GM18502 (cell line): ENCODE results near the gene TSC2.

Experiments used
- ATAC-seq: cut with Tn5 transposase; IDR thresholded peaks from one replicate; pipeline ENCODE4 v1.9.1; 2021; ENCODE audit warnings: mild to moderate bottlenecking; ENCODE audit not compliant: unreplicated experiment, poor library complexity

Gene TSC2

DNA sequence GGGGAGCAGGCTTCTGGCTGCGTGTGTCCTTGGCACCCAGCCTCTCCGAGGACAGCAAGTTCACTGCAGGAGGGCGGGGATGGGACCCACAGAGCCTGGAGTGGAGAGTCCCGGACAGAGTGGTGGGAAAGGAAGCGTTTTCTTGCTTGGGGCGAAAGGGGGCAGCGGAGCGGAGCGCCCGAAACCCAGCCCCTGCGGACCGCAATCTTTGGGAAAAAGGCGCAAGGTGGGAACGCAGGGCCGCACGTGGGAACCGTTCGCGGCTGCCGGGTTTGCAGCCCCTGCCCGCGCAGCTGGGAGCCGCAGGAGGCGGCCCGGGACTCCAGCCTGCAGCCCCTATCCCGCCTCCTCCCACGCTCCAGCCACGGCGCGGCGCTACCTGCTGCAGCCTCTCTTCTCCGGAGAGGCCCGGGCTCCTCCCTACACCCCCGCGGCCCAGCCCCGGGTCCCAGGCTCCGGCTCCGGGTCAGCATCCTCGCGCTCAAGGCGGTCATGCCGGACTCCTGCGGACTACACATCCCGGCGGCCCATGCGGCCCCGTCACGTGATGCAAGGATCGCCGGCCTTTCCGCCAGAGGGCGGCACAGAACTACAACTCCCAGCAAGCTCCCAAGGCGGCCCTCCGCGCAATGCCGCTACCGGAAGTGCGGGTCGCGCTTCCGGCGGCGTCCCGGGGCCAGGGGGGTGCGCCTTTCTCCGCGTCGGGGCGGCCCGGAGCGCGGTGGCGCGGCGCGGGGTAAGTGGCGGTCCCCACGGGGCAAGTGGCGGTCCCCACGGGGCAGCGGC, at the start of gene TSC2, which contains the start of gene NTHL1:
TSC2 (plus strand) TSS at position 656 of the 786 bp plus-strand sequence. CDS start 631 bp downstream, outside the sequence.
NTHL1 (minus strand) TSS at position 505 of the 786 bp plus-strand sequence; CDS start at position 494, 11 bp downstream.
- ATAC-seq = peak; percentile 85

DNA sequence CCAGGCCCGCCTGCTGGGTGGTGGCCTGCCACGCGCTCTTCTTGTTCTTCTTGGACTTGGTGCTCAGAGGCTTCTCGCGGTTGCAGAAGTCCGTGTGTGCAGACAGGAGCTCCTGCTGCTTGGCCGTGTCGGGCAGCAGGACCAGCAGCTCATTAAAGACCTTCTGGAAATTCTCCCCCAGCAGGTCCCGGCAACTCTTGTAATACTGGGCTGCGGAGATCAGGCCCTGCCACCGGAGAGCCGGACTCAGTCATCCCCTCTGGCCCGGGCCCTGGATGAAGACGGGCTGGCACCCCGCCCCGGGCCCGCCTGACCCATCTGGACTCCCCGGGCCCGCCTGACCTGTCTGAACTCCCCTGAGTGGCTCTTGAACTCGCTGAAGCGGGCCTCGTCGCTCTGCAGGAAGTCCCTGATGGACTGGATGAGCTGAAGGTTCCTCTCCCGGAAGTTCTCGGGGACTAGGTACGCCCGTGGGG, 49.4 kb upstream of the TSC2 start:
- no peak for ATAC-seq

DNA sequence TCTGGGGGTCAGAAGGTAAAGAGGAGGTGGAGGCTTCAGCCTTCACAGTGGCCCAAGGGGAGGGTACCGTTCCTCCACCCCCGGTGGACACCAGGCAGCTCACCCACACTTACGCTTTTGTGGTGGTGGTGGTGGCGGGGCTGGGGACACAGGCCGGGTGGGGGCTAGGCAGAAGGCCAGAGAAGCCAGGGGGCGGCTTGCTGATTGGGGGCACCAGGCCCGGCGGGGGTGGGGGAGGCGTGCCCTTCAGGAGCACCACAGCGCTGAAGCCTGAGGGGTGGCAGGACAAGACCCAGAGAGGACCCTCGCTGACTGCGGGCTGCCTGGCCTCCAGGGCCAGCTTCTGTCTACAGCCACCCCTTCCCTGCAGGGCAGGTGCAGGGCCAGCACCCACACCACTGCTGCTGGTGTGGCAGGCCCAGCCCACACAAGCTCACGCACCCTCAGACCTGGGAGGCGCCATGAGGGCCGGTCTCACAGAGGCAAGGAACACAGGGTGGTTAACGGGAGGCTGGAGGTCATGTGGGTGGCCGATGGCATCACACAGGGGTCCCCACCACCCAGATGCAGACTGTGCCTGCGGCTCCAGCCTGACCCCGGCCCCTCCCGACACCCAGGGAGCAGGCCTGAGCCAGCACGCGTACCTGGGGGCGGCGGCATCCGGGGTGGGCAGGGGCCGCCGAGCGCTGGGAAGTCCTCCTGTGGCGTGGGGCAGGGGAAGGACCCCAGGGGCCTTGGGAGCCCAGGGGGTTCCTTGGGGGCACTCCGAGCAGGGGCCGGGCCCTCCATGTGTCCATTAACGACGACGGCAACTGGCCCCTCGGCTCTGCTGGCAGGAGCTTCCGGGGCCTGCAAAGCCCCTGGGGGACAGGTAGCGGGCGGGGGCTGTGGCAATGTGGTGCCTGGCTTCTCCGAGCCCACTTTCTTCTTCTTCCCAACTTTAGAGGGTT, 48.7 kb upstream of the TSC2 start:
- ATAC-seq = no peak

DNA sequence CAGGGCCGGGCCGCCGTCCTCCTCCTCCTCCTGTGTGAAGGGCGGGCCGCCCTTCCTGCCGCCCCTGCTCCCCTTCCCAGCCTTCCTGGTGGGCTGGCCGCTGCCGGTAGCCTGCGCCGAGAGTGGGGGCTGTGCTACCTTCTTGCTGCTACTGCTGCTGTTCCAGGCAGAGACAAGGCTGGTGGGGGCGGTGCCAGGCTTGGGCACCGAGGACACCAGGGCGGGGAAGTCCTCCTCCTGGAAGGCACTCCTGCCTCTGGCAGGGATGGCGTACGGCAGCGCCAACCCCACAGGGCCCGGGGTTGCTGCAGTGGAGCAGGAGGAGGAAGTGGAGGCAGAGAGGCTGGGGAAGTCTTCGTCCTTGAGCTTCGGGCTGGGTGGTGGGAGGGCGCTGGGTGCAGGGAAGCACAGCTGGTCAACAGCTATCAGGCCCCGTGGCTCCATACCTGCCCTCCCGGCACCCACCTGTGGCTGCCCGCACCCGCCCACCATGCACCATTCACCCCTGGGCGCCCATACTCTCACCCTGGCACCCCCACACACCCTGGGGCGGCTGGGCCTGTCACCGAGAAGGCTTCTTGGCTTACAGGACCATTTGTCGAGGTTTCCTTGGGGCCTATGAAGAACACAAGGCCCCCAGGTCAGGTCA, 47.8 kb upstream of the TSC2 start:
- no peak for ATAC-seq

DNA sequence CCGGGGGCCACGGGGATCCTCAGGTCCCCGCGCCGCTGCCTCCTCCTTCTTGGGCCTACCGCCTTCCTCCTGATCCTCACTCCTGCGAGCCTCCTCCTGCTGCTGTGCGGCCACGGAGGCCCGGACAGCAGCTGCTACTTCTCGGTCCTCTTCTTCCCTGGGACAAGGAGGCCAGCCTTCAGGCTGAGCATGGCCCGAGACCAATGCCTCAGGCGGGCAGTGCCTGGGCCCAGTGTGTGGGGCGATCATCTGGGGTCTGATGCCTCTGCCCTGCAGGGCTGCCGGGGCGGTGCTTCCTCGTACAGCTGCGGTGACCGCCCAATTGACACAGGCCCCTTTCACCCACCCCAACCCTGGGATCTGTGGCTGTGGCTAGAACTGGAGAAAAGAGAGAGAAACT, 46.8 kb upstream of the TSC2 start:
- no peak for ATAC-seq

DNA sequence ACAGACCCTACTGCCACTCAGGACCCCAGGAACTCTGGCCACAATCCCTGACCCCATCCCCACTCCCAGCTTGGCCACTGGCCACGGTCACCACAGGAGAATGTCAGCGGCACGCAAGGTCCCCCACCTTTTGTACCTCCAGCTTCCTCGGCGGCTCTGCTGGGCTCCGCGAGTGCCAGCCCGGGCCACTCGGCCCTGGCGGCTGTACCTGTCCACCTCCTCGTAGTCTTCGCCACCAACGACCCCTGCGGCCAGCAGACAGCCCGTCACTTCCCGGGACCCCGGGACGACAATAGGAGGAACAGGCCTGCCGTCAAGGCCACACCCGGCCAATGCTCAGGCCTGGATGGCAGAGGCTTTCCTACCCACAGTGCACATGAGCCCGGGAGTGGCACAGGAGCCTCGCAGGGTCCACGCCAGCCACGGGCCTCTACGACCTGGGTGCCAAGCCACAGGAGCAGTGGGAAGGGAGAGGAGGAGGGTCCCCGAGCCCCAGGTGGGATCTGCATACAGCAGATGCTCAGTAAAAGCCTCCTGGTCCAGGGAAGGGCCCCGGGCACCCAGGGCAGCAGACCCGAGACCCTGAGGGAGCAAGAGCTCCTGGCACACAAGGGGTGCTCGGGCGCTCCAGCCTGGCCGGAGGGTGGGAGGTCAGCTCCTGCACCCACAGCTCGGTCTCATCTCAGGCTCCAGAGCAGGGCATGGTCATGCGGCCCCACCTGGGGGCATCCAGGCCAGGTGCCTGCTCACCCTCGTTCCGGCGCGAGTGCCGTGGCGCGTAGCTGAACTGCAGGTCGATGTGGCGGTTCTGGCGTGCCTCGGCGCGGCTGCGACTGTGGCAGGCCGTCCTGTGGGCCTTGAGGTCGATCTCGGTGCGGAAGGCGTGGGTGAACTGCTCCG, 46.1 kb upstream of the TSC2 start:
- no peak for ATAC-seq

DNA sequence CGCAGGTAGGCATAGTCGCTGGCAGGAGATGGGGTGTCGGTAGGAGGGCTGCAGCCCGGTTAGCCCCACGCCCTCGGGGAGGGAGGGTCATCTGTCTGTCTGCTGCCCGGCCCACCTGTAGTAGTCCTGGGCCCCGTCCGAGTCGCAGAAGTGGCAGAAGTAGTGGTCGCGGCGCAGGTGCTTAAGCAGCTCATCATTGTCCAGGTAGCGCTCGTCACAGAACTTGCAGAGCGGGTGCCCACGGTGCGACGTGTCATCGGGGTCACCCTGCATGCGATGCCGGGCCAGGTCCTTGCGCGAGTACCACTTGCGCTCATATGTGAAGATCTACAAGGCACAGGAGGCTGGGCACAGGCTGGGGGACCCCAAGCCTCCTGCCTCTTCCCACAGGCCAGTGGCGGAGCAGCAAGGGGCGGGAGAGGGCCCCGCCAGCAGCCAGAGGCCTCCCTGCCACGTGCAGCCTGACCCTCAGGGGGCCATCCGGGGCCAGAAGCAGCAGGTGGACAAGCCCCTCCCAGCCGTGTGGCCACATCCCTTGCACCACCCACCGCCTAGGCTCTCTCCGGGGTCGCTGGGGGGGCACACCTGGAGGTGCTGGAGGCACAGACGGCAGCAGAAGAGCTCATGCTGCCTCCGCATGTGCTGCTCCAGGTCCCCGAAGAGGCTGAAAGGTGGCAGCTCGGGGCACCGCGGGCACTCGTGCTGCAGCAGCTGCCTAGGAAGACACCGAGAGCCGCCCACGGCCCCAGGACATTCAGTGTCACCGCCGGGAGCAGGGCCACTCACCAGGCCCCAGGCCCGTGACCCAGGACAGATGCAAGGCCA, 45.2 kb upstream of the TSC2 start:
- no peak for ATAC-seq

DNA sequence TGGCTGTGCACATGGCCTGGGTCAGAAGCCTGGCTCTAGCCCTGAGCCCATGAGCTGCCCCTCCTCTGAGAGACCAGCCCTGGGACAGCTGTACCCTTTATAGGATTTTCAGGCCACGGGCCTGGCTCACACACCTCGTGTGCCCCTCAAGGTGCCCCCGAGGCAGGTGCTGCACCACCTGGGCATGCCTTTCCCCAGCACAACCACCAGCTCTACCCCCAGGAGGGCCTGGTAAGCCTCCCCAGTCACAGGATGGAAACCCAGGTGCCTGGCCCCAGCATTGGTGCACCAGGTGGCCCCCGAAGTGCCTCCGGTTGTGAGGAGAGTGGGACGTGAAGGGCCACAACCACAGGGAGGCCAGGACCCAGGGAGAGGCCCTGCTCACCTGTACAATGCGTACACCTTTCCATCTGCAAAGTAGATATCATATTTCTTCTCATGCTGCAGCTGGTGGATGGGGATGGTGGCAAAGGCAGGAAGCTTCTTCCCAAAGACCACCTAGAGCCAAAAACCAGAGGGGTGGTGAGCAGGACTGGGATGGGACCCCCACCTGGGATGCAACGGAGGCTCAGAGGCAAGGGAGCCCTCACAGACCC, 44.5 kb upstream of the TSC2 start:
- ATAC-seq = no peak

DNA sequence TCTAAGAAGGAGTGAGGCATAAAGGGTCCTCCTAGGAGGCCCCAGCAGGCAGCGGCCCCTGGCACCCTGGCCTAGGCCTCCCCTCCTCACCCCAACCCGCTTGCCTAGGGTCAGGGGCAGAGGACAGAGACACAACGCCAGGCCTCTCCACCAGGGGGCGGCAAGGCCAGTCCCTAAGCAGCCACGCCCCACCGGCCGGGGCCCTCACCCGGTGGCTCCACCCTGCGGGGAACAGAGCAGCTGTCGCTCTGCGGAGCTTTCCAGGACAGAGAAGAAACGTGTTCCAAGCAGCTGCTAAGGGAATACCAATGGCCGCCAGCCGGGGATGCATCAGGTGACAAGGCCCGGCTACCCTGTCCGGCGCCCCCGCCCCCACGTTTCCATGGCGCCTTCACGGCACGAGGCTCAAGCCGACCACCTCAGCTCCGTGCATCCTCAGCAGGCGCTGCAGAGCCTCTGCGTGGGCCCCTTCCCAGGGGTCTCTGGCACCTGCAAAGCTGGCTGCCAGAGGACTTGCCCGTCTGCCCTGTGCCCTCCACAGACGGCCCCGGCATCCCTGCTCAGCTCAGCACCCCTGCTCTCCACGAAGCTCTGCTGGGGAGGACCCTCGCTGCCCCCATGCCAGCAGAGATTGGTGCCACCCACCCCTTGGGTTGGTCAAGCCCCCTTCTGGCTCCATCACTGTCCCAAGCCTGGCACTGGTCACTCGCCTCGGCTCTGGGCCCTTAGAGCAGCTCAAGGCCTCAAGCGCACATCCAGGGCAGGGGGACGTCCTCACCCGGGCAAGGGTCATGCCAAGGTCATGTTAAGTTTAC, 43.8 kb upstream of the TSC2 start:
- ATAC-seq = peak; percentile 66

DNA sequence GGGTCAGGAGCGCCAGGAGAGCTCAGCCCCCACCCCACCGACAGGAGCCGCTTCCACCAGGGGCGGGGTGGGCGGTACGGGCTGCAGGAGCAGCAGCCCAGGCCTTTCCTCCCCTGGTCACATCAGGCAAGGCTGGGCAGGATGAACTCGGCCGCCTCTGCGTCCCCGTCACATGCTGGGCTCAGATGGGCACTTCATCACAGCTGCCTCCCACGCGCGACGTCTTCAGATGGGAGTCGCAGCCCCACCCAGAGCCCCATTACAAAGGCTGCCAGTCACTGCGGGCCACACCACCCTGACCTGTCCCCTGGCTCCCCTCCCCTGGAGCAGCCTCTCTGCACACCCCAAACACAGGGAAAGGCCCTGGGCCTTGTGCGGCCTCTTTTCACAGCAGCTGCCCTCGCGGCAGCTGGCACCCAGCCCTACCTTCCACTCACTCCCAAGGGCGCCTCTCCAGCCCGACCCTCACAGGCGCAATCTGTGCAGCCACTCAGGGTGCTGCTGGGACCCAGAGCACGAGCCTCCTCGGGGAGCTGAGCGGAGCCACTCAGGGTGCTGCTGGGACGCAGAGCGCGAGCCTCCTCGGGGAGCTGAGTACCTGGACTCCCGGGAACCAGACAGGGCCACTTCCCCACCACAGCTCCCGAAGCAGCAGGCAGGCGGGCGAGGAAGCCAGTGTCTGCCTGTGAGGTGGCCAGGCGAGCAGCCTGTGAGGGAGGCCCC, 42.8 kb upstream of the TSC2 start:
- ATAC-seq = no peak

DNA sequence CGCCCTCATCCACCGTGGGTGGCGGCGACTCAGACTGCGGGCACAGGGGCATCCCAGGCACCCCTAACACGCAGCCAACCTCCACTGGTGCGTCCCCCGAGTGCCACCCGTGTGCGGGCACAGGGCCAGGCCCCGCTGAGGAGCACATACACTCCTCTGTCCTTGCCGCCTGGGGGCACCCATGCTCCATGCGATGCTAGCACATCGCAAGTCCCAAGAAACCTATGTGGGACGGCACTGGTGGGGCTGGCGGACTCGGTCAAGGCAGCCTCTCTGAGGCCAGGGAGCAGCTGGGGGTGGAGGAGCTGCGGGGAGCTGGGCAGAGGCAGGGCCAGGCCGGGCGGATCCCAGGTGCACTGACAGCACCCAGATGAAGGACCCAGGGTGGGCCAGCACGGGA, 42.1 kb upstream of the TSC2 start:
- ATAC-seq = no peak

DNA sequence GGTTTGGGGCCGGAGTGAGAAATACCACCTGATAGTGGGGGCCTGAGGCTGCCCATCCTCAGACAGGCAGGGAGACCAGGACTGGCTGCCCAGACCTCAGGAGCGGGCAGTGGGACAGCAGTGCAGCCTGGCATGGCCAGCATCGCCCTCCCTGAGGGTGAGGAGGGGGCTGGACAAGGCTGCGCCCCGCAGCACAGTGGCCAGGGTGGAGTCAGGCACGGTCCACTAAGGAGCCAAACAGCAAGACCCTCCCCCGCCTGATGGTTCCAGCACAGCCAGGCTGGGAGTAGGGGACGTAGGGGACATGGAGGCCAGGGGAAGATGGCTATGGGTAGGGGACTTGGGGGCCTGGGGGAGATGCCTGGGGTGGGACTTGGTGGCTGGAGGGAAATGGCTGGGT, 41.5 kb upstream of the TSC2 start:
- no peak for ATAC-seq

DNA sequence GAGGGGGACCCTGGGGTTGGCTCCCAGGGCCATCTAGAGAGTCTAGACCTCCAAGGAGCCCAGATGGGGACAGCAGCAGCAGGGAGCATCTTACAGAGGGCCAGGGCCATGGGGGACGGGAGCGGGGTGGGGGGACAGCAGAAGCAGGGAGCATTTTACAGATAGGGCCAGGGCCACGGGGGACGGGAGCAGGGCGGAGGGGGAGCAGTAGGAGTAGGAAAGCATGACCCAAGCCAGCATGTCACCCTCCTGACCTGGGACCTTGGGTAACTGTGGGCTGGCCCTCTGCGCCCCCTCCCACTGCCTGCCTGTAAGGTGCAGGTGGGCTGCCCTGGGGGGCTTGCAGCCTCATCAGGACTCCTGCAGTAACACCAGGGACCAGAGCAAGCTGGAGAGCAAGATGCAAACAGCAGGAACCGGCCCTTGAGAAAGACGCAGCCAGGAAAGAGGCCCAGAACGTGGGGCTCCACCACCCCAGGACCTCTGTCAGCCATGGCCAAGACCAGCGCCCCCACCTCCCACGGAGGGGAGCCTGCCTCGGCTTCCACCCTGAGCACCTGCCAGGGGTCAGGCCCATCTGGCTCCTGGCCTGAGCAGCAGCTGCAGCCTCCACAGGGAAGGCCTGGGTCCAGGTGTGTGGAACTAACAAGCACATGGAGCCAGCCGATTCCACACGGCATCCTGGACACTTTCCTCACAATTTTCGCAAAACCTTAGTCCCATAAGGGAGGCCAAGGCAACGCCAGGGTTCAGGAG, 40.5 kb upstream of the TSC2 start:
- ATAC-seq = no peak

DNA sequence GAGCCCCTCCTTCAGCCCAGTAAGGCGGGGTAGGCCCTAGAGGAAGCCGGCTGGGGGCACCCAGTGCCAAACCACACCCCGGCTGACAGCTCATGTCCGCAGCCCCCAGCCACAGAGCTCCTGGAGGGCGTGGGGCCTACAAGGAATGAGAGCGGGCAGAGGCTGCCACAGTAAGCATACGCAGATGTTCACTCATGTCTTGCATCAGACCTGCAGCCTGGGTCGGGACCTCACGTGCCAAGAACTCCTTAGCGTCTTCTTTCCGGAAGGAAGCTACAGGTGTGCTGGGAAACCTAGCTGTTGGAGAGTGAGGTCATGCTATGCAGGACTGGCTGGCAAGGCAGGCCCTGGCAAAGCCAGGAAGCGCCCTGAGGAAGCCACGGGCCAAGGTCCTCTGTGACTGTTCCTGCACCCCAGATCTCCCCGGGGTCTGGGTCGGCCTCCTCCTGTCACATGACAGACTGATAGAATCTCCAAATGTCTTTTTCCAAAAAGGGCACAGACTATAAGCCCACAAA, 39.7 kb upstream of the TSC2 start:
- ATAC-seq = no peak

DNA sequence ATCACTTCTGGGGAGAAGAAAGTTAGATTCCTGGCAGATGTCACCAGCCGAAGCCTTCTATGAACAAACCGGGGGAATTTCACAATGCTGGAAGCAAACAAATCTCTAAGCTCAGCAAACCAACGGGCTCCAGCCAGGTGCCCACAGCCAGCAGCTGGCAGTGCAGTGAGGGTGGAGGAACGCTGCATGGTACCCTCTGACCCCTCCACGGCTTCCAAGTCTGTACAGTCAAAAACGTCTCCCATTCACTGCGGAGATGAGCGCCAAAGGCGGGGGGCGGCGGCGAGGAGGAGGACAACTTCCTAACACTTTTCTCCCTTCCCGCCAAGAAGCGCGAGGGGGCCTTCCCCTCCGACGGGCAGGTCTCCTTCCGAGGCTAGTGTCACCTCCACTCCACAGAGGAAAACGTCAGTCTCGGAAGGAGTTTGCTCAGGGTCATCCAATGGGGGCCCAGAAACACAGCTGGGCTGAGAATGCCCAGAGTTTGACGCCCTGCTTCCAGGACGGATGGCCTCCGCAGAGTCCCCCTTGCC, 39.1 kb upstream of the TSC2 start:
- peak; percentile 12 for ATAC-seq
